ENCODE data around the gene RBMS3. TPM values are rescaled to one million over a fixed set of nuclear protein-coding genes. Genes with fewer than 3 reads are reported as not detected.

Gene RBMS3
- total and polyA plus RNA-seq, 2 of the 8 experiments (the other 6 are each of a cell fraction or from before 2014, with no cell fraction given): 3.7 to 6.9 TPM

GRCh38 chr3:29697989-29698388 is 417.1 kb downstream of the RBMS3 start:
- Histone ChIP-seq H2BK15ac (ENCODE audit: low read length) (no peak overlapping the region), H3K4me1 (replicated peaks in 1 of 4; ENCODE audit: control insufficient read depth in 3 of 4, insufficient read depth in 4 of 4, low read length in 3 of 4) (peaks cover 0 to 5% (median 3%) of the 10 kb centered on the region in 4 experiments; a peak in 4 of 7 replicates), H3K4ac (replicated peaks; ENCODE audit: insufficient read length, low read depth, low read length) (no peak overlapping the region), H2BK12ac (ENCODE audit: low read depth, low read length) (no peak overlapping the region), H3K18ac (ENCODE audit: extremely low read depth, low read length) (no peak overlapping the region), H4K5ac (ENCODE audit: insufficient read length, low read depth, low read length) (no peak overlapping the region), H4K8ac (ENCODE audit: extremely low read depth, insufficient read depth, low read length) (no peak overlapping the region), H3K56ac (replicated peaks; ENCODE audit: insufficient read length, low read depth, low read length) (no peak overlapping the region), H3K79me1 (ENCODE audit: low read depth, low read length) (no peaks in the 10 kb centered on the region), H3K23ac (ENCODE audit: insufficient read length) (no peak overlapping the region), H3K23me2 (ENCODE audit: low read depth, low read length) (no peaks in the 10 kb centered on the region), H3K9me3 (ENCODE audit: insufficient read depth in 2 of 2, low read depth in 1 of 2, low read length in 1 of 2) (peaks cover 0 to 14% of the 10 kb centered on the region in 2 experiments; a peak in 2 of 4 replicates), H3K9ac (replicated peaks in 1 of 4; ENCODE audit: extremely low read depth in 1 of 4, low read depth in 3 of 4, low read length in 3 of 4) (no peak overlapping the region), H2BK120ac (replicated peaks; ENCODE audit: low read depth, low read length) (no peak overlapping the region), H2BK5ac (ENCODE audit: low read depth, low read length) (no peak overlapping the region), H3K79me2 (ENCODE audit: control insufficient read depth in 1 of 2, insufficient read depth in 2 of 2, low read length in 2 of 2) (no peaks in the 10 kb centered on the region), H2AK5ac (ENCODE audit: low read depth, low read length) (no peak overlapping the region), H3K27me3 (replicated peaks in 1 of 4; ENCODE audit: control insufficient read depth in 3 of 4, extremely low read depth in 1 of 4, insufficient read depth in 3 of 4, low read length in 3 of 4) (no peaks in the 10 kb centered on the region), H4K20me1 (replicated peaks in 1 of 2; ENCODE audit: control insufficient read depth in 1 of 2, insufficient read depth in 2 of 2, low read length in 2 of 2) (no peaks in the 10 kb centered on the region), H2AFZ (ENCODE audit: low read length) (no peak overlapping the region), H4K91ac (replicated peaks; ENCODE audit: insufficient read length, low read length) (no peak overlapping the region), H3K4me3 (ENCODE audit: extremely low read depth in 1 of 4, insufficient read depth in 2 of 4, low read depth in 3 of 4, low read length in 4 of 4) (no peak overlapping the region), H3K36me3 (ENCODE audit: control insufficient read depth in 2 of 4, insufficient read depth in 4 of 4, low read length in 3 of 4) (peaks cover 0 to 5% (median 0%) of the 10 kb centered on the region in 4 experiments; a peak in 1 of 8 replicates), H3K4me2 (ENCODE audit: insufficient read depth in 1 of 2, low read depth in 2 of 2, low read length in 2 of 2) (no peak overlapping the region), H3K27ac (ENCODE audit: low read depth, low read length) (no peak overlapping the region), H3K14ac (ENCODE audit: insufficient read length) (no peak overlapping the region), H2BK20ac (ENCODE audit: low read length) (no peak overlapping the region)
- CTCF ChIA-PET (ENCODE audit: partially characterized antibody): no interaction called here
- DNase-seq (ENCODE audit: low read depth in 1 of 2, low spot score in 2 of 2) (no peak), FAIRE-seq (no peak)
- 92% methylated on average over 2 of the region's 2 CpGs; no CpG with 5 or more reads in 1 of the 2 experiments for WGBS, 2 experiments (ENCODE audit: extremely low coverage in 1 of 2, insufficient coverage in 1 of 2, insufficient read length in 1 of 2, insufficient replicate concordance in 2 of 2, low coverage in 1 of 2, low lambda C conversion rate in 2 of 2, missing lambda C conversion rate in 1 of 2)
- POLR2A ChIA-PET (ENCODE audit: partially characterized antibody): no interaction called here
- no peak for TF ChIP-seq CREB1 (IDR thresholded peaks at IDR 0.05)
- TF ChIP-seq HDAC2 (IDR thresholded peaks at IDR 0.05; ENCODE audit: borderline replicate concordance in 1 of 2, low read depth in 2 of 2, low read length in 2 of 2): no peak
- TF ChIP-seq CTBP2 (IDR thresholded peaks at IDR 0.05; ENCODE audit: borderline replicate concordance, insufficient read depth, insufficient read length, low read length): no peak
- no peak for TF ChIP-seq TAF7 (optimal IDR thresholded peaks at IDR 0.05; ENCODE audit: borderline replicate concordance, low read depth, low read length)
- TF ChIP-seq ASH2L (IDR thresholded peaks at IDR 0.05; ENCODE audit: low read length): no peak
- no peak for TF ChIP-seq BACH1 (IDR thresholded peaks at IDR 0.05; ENCODE audit: low read length)
- no peak for TF ChIP-seq EGR1 (IDR thresholded peaks at IDR 0.05; ENCODE audit: borderline replicate concordance, low read depth, low read length)
- TF ChIP-seq, protein P1, sequence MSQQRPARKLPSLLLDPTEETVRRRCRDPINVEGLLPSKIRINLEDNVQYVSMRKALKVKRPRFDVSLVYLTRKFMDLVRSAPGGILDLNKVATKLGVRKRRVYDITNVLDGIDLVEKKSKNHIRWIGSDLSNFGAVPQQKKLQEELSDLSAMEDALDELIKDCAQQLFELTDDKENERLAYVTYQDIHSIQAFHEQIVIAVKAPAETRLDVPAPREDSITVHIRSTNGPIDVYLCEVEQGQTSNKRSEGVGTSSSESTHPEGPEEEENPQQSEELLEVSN (IDR thresholded peaks at IDR 0.05): no peak
- no peak for TF ChIP-seq HDAC6 (IDR thresholded peaks at IDR 0.05; ENCODE audit: low read depth, low read length)
- no peak for TF ChIP-seq SIN3A (conservative IDR thresholded peaks at IDR 0.05 in 1 of 2, IDR thresholded peaks at IDR 0.05 in 1 of 2; ENCODE audit: low read depth in 1 of 2, low read length in 2 of 2)
